ENCODE measurements around the gene OR52B2.

DNA sequence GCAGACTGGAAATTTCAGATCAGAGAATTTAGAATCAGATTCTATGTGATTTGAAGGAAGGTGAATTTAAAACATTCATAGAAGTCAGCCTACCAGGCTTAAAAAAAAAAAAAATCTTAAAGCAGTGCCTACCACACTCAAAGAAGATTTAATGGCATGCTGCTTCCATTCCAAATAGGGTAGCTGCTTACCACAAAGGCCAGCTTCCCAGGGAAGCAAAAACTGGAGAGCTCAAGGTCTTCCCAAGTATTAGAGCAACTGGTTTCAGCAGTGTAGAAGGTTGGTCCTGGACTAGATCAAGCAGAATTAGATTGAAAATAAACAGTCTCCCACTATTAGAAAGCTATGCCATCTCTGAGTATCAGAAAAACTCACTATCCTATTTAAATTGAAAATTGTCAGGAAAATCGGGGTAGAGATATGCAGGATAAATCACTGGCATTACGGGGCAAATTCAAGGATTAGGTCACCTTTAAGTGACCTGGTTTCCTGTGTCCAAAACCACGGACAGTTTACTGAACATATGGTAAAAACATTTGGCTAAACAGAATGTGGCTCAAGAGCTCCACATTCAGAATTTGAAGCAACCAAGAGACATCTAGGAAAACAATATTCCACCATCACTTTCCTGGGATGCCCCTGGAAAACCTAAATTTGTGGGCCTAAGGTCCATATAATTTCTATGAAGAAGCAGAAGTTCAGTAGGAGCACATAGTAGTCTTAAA lies 36.5 kb upstream of the OR52B2 start:
- TF ChIP-seq, protein P1, sequence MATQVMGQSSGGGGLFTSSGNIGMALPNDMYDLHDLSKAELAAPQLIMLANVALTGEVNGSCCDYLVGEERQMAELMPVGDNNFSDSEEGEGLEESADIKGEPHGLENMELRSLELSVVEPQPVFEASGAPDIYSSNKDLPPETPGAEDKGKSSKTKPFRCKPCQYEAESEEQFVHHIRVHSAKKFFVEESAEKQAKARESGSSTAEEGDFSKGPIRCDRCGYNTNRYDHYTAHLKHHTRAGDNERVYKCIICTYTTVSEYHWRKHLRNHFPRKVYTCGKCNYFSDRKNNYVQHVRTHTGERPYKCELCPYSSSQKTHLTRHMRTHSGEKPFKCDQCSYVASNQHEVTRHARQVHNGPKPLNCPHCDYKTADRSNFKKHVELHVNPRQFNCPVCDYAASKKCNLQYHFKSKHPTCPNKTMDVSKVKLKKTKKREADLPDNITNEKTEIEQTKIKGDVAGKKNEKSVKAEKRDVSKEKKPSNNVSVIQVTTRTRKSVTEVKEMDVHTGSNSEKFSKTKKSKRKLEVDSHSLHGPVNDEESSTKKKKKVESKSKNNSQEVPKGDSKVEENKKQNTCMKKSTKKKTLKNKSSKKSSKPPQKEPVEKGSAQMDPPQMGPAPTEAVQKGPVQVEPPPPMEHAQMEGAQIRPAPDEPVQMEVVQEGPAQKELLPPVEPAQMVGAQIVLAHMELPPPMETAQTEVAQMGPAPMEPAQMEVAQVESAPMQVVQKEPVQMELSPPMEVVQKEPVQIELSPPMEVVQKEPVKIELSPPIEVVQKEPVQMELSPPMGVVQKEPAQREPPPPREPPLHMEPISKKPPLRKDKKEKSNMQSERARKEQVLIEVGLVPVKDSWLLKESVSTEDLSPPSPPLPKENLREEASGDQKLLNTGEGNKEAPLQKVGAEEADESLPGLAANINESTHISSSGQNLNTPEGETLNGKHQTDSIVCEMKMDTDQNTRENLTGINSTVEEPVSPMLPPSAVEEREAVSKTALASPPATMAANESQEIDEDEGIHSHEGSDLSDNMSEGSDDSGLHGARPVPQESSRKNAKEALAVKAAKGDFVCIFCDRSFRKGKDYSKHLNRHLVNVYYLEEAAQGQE (IDR thresholded peaks at IDR 0.05; ENCODE audit: unreplicated experiment), result no peak
- TF ChIP-seq, protein P2, sequence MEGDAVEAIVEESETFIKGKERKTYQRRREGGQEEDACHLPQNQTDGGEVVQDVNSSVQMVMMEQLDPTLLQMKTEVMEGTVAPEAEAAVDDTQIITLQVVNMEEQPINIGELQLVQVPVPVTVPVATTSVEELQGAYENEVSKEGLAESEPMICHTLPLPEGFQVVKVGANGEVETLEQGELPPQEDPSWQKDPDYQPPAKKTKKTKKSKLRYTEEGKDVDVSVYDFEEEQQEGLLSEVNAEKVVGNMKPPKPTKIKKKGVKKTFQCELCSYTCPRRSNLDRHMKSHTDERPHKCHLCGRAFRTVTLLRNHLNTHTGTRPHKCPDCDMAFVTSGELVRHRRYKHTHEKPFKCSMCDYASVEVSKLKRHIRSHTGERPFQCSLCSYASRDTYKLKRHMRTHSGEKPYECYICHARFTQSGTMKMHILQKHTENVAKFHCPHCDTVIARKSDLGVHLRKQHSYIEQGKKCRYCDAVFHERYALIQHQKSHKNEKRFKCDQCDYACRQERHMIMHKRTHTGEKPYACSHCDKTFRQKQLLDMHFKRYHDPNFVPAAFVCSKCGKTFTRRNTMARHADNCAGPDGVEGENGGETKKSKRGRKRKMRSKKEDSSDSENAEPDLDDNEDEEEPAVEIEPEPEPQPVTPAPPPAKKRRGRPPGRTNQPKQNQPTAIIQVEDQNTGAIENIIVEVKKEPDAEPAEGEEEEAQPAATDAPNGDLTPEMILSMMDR (conservative IDR thresholded peaks at IDR 0.05; ENCODE audit: low read depth in 2 of 2), result no peak
- TF ChIP-seq EZH2 (IDR thresholded peaks at IDR 0.05; ENCODE audit: low read depth, unreplicated experiment) (no peak), POLR2AphosphoS5 (IDR thresholded peaks at IDR 0.05; ENCODE audit: low read depth) (no peak), EZH2phosphoT487 (IDR thresholded peaks at IDR 0.05; ENCODE audit: unreplicated experiment) (no peak), JUNB (IDR thresholded peaks at IDR 0.05; ENCODE audit: unreplicated experiment) (no peak), ZNF114 (CRISPR knock-in tag; IDR thresholded peaks at IDR 0.05) (no peak), CREB1 (CRISPR knock-in tag; IDR thresholded peaks at IDR 0.05; ENCODE audit: low read depth) (no peak), STAT1 (IDR thresholded peaks at IDR 0.05; ENCODE audit: unreplicated experiment) (no peak), ZNF331 (CRISPR knock-in tag; IDR thresholded peaks at IDR 0.05; ENCODE audit: low read depth) (no peak), NANOG (IDR thresholded peaks at IDR 0.05; ENCODE audit: borderline replicate concordance) (no peak)
- TF ChIP-seq, protein P3, sequence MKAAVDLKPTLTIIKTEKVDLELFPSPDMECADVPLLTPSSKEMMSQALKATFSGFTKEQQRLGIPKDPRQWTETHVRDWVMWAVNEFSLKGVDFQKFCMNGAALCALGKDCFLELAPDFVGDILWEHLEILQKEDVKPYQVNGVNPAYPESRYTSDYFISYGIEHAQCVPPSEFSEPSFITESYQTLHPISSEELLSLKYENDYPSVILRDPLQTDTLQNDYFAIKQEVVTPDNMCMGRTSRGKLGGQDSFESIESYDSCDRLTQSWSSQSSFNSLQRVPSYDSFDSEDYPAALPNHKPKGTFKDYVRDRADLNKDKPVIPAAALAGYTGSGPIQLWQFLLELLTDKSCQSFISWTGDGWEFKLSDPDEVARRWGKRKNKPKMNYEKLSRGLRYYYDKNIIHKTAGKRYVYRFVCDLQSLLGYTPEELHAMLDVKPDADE (IDR thresholded peaks at IDR 0.05), result no peak
